K562 (cell line): ENCODE data around the gene NMB. TPM values are rescaled to one million over a fixed set of nuclear protein-coding genes. Genes with fewer than 3 reads are reported as not detected.

Source experiments
- ATAC-seq: fragments of 200-7000 bp; cut with Tn5 transposase; 3 replicates; pipeline ENCODE4 v1.9.1; 2020; ENCODE audit warnings: moderate library complexity
- BruUV-seq: library from RNA; stranded (reverse); fragments of 400-500 nt; replicated peaks from 2 replicates; lab custom pipeline; 2021; lab: Mats Ljungman, UMichigan
- CTCF ChIA-PET: fragments of 300-600 bp; formaldehyde crosslinking; extraction: SDS; loops from one replicate; lab custom pipeline; 2021; ENCODE audit warnings: low intra/inter-chr PET ratio; lab: Yijun Ruan, JAX
- POLR2A ChIA-PET: fragments of 300-600, 350-650 bp; sonication (Branson Sonifier 250); formaldehyde crosslinking; extraction: SDS; loops from one replicate; lab custom pipeline; 2021; ENCODE audit warnings: antibody characterized with exemption, inconsistent platforms; lab: Yijun Ruan, JAX
- DNase-seq, 4 experiments: peaks; one replicate each; pipeline versions ENCODE4 v3.0.0 to v3.0.0-alpha.2; 2011 to 2018; ENCODE audit warnings: low spot score in 3 of 4, mixed read lengths in 3 of 4; ENCODE audit errors: extremely low read depth in 1 of 4
- FAIRE-seq: peaks from 2 replicates; lab custom pipeline; 2011; peaks lifted over from hg19 to GRCh38; lab: Jason Lieb, UNC
- H2AFZ ChIP-seq: 2 replicates; pipeline ENCODE4 v1.6.0; 2011; ENCODE audit warnings: low read depth, low read length, control low read depth, inconsistent platforms
- H3K27ac ChIP-seq: fragments of 200-600 bp; 3 replicates; pipeline ENCODE4 v1.8.0; 2011; ENCODE audit warnings: low read depth, mild to moderate bottlenecking, control low read depth, inconsistent platforms, low read length, moderate library complexity, mixed read lengths; ENCODE audit errors: extremely low read depth
- H3K27me3 ChIP-seq, 2 experiments: fragments of 300-600 bp in 1 of 2; 2 replicates in 1 of 2; 3 replicates in 1 of 2; pipeline versions ENCODE4 v1.6.0 to v1.8.0; 2011; ENCODE audit warnings: inconsistent platforms in 2 of 2, low read length in 2 of 2, mild to moderate bottlenecking in 1 of 2, mixed read lengths in 1 of 2, moderate library complexity in 1 of 2; ENCODE audit not compliant: control insufficient read depth in 2 of 2, insufficient read depth in 2 of 2
- H3K36me3 ChIP-seq: fragments of 300-600 bp; 3 replicates; pipeline ENCODE4 v1.8.0; 2011; ENCODE audit warnings: mild to moderate bottlenecking, low read length, inconsistent platforms; ENCODE audit not compliant: control insufficient read depth, insufficient read depth
- H3K4me1 ChIP-seq, 2 experiments: fragments of 200-600 bp in 1 of 2; replicated peaks in 1 of 2; 2 replicates in 1 of 2; 3 replicates in 1 of 2; pipeline versions ENCODE4 v1.5.1 to v1.8.0; 2011; ENCODE audit warnings: inconsistent platforms in 2 of 2, low read length in 2 of 2, mild to moderate bottlenecking in 1 of 2, mixed read lengths in 1 of 2, moderate library complexity in 1 of 2; ENCODE audit not compliant: control insufficient read depth in 2 of 2, insufficient read depth in 2 of 2
- H3K4me2 ChIP-seq: 2 replicates; pipeline ENCODE4 v1.6.1; 2011; ENCODE audit warnings: low read length, control low read depth, inconsistent platforms, mixed read lengths; ENCODE audit not compliant: insufficient read depth
- H3K4me3 ChIP-seq: fragments of 200-600 bp; sonication (generic), shearing (Covaris generic); 2 replicates; pipeline ENCODE4 v1.5.1; 2016; ENCODE audit warnings: control low read depth, inconsistent platforms
- H3K79me2 ChIP-seq: fragments of 200-600 bp; 3 replicates; pipeline ENCODE4 v1.8.0; 2011; ENCODE audit warnings: low read length, inconsistent platforms; ENCODE audit not compliant: control insufficient read depth, insufficient read depth
- H3K9ac ChIP-seq, 2 experiments: 2 replicates each; pipeline versions ENCODE4 v1.6.0 to v1.6.1; 2011; ENCODE audit warnings: low read depth in 2 of 2, low read length in 2 of 2, control low read depth in 1 of 2, inconsistent platforms in 1 of 2, mild to moderate bottlenecking in 1 of 2, mixed read lengths in 1 of 2; ENCODE audit not compliant: insufficient read depth in 1 of 2
- H3K9me1 ChIP-seq: one replicate; pipeline ENCODE4 v1.6.0; 2011; ENCODE audit warnings: inconsistent platforms, mild to moderate bottlenecking, low read length, moderate library complexity; ENCODE audit not compliant: control insufficient read depth, insufficient read depth
- H3K9me3 ChIP-seq: replicated peaks from 2 replicates; pipeline ENCODE4 v1.5.1; 2011; ENCODE audit warnings: low read depth, low read length, inconsistent platforms; ENCODE audit not compliant: control insufficient read depth, insufficient read depth
- H4K20me1 ChIP-seq: replicated peaks from 2 replicates; pipeline ENCODE4 v1.6.1; 2011; ENCODE audit warnings: low read length, inconsistent platforms, mixed read lengths; ENCODE audit not compliant: control insufficient read depth, insufficient read depth
- BRD9 ChIP-seq: fragments of 450-650 bp; IDR thresholded peaks from 2 replicates; pipeline ENCODE4 v1.6.1; 2018; ENCODE audit warnings: low read depth; ENCODE audit not compliant: partially characterized antibody
- DNMT1 ChIP-seq: fragments of 450-650 bp; IDR thresholded peaks from 2 replicates; pipeline ENCODE4 v1.6.1; 2016; ENCODE audit warnings: antibody characterized with exemption, mild to moderate bottlenecking
- HDAC1 ChIP-seq, 2 experiments: fragments of 450-650 bp; IDR thresholded peaks; 2 replicates each; pipeline ENCODE4 v1.6.1; 2016 to 2017; ENCODE audit warnings: inconsistent platforms in 1 of 2, mild to moderate bottlenecking in 1 of 2, moderate library complexity in 1 of 2
- HDAC2 ChIP-seq: fragments of 450-650 bp; IDR thresholded peaks from 2 replicates; pipeline ENCODE4 v1.6.1; 2016; ENCODE audit warnings: mild to moderate bottlenecking
- HOXB6 ChIP-seq: fragments of 250-450 bp; sonication (Bioruptor Pico); IDR thresholded peaks from 2 replicates; pipeline ENCODE4 v1.5.1; 2022; ENCODE audit warnings: mild to moderate bottlenecking, borderline replicate concordance
- KDM1A ChIP-seq, 2 experiments: fragments of 450-650 bp; IDR thresholded peaks; 2 replicates each; pipeline ENCODE4 v1.6.1; 2016; ENCODE audit warnings: mild to moderate bottlenecking in 2 of 2
- KHSRP ChIP-seq: fragments of 450-650 bp; IDR thresholded peaks from 2 replicates; pipeline ENCODE4 v1.6.1; 2017
- MAFK ChIP-seq: IDR thresholded peaks from 2 replicates; pipeline ENCODE4 v1.6.1; 2011; ENCODE audit warnings: low read length, improper control_type of control experiment
- MTA3 ChIP-seq: fragments of 450-650 bp; formaldehyde crosslinking; IDR thresholded peaks from 2 replicates; pipeline ENCODE4 v1.6.1; 2017; ENCODE audit warnings: mild to moderate bottlenecking, borderline replicate concordance
- PHF21A ChIP-seq: fragments of 450-650 bp; IDR thresholded peaks from 2 replicates; pipeline ENCODE4 v1.6.1; 2017; ENCODE audit warnings: low read depth, borderline replicate concordance
- RAD21 ChIP-seq, 2 experiments: fragments of 250-450 bp in 1 of 2; fragments of 450-650 bp in 1 of 2; sonication (Bioruptor Pico) in 1 of 2; formaldehyde crosslinking in 1 of 2; IDR thresholded peaks in 1 of 2; conservative IDR thresholded peaks in 1 of 2; 2 replicates each; pipeline versions ENCODE4 v1.4.0 to v1.8.0; 2020 to 2022; ENCODE audit warnings: mild to moderate bottlenecking in 2 of 2, moderate library complexity in 1 of 2
- RCOR1 ChIP-seq, 2 experiments: IDR thresholded peaks; 2 replicates each; pipeline ENCODE4 v1.6.1; 2012; ENCODE audit warnings: low read depth in 2 of 2, low read length in 2 of 2, borderline replicate concordance in 1 of 2, improper control_type of control experiment in 1 of 2
- SMC3 ChIP-seq: conservative IDR thresholded peaks from 2 replicates; pipeline ENCODE4 v1.6.1; 2011; ENCODE audit warnings: low read depth, low read length, improper control_type of control experiment; ENCODE audit not compliant: insufficient read depth
- ZSCAN29 ChIP-seq: fragments of 450-650 bp; IDR thresholded peaks from 2 replicates; pipeline ENCODE4 v1.6.1; 2017
- WGBS: fragments of 100-300 bp; shearing (Covaris generic); methylation state at CpG from one replicate; pipeline ENCODE4 v1.1.6; 2016; ENCODE audit warnings: low coverage, mixed read lengths; ENCODE audit not compliant: insufficient coverage; ENCODE audit errors: missing lambda C conversion rate; 5-methylcytosine and 5-hydroxymethylcytosine counted together
- in situ Hi-C: fragments of 300-500 bp; cut with MboI; formaldehyde crosslinking; loops from 4 replicates; pipeline ENCODE4 v1.15.0; 2018; ENCODE audit warnings: inconsistent platforms, mixed read lengths
- intact Hi-C: fragments of 100-400 bp; cut with micrococcal nuclease; formaldehyde crosslinking; loops from 2 replicates; pipeline ENCODE4 v1.14.2; 2022
- polyA plus RNA-seq, 8 experiments: library from polyadenylated mRNA; depleted of rRNA in 4 of 8; stranded (reverse) in 5 of 8; unstranded in 3 of 8; fragments of >200 nt; fragmentation: Nextera tagmentation in 2 of 8; fragmentation: Illumina TruSeq in 1 of 8; extraction: Ambion mirVana in 2 of 8; extraction: Trizol in 1 of 8; gene quantifications; 2 replicates each; pipeline versions ENCODE4 v1.2.1 to v1.2.3, GENCODE V29; 2011 to 2014; ENCODE audit warnings: inconsistent platforms in 1 of 8, missing spikeins in 1 of 8
- total RNA-seq, 7 experiments: library from RNA; depleted of rRNA in 6 of 7; stranded (reverse); fragments of >200 nt in 6 of 7; fragmentation: Illumina TruSeq in 2 of 7; extraction: Trizol in 2 of 7; gene quantifications; 2 replicates each; pipeline versions ENCODE4 v1.2.1 to v1.2.3, GENCODE V29; 2011 to 2021; ENCODE audit warnings: low replicate concordance in 1 of 7
- TF ChIP-seq, protein P1 (sequence below), 3 experiments: IDR thresholded peaks in 2 of 3; conservative IDR thresholded peaks in 1 of 3; 2 replicates each; pipeline ENCODE4 v1.5.1; 2011 to 2012; ENCODE audit warnings: low read length in 3 of 3, mild to moderate bottlenecking in 3 of 3, control low read depth in 2 of 3, improper control_type of control experiment in 1 of 3, inconsistent platforms in 1 of 3, low read depth in 1 of 3, mixed read lengths in 1 of 3, moderate library complexity in 1 of 3; ENCODE audit not compliant: insufficient read depth in 2 of 3
- TF ChIP-seq, protein P2 (sequence below): fragments of 250-450 bp; sonication (Bioruptor Pico); IDR thresholded peaks from 2 replicates; pipeline ENCODE4 v1.5.0; 2020; ENCODE audit warnings: mild to moderate bottlenecking, borderline replicate concordance

NMB gene
- total and polyA plus RNA-seq, 9 of the 15 experiments (the other 6 are each of a cell fraction or from before 2014, with no cell fraction given) = 0.06 to 0.16 (median 0.09) TPM; not detected in 5

DNA sequence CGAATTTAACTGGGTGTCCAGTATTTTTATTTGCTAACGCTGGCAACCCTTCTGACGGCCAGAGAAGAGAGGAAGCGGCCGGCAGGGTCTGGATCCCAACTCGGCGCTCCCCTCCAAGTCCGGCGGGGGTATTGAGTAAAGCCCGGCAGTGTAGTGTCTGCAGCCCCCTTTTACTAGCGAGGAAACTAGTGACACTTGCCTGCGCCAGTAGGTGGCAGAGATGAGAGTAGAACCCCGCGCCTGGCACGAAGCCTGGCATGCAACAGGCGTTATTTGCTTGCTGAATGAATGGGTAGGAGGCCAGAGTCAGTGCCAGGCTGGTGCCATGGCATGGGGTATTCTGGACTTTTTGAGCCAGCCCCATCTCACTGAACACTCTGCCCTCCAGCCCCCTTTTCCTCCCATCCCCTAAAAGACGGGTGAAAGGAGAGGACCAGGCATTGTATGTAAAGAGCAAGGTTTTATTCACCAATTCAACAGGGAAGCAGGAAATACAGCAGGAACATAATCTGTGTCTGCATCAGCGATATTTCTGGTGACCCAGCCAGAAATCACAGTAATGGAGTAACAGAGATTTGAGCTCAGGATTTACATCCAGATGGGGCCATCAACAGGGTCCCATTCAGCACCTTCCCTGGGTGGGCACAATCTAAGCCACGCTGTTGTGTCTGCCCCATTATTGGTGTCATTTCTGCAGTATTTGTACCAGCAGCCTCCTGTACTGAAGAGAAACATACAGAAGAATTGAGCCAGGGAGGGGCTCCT lies 3.1 kb downstream of the NMB start:
- Histone ChIP-seq H3K36me3 (peaks cover 23% of the 10 kb centered on the region; the same call in 2 of the 3 replicates), H3K4me3 (peak overlapping the region; percentile 78), H3K9me1 (no peaks in the 10 kb centered on the region), H3K9me3 (no peaks in the 10 kb centered on the region), H3K4me2 (peak overlapping the region; percentile 86), H3K27me3 (no peaks in the 10 kb centered on the region), H3K4me1 (peaks cover 6 to 24% of the 10 kb centered on the region in 2 experiments; a peak in 3 of 5 replicates), H3K79me2 (peaks cover 17% of the 10 kb centered on the region), H4K20me1 (no peaks in the 10 kb centered on the region), H2AFZ (peak overlapping the region; percentile 95), H3K27ac (peak overlapping the region; percentile 72; the same call in 2 of the 3 replicates), H3K9ac (peak overlapping the region; percentile 85 to 97)
- POLR2A ChIA-PET = interaction anchor here (0.7 to 1.6 kb wide), 8 partner anchors 7 to 173 kb away, joined by 3 to 5 read pairs (median 3); no protein-coding TSS in a partner anchor
- WGBS = 8% methylated on average over 19 of the region's 19 CpGs
- FAIRE-seq = no peak
- in situ Hi-C loops = no loop called here
- DNase-seq = peak; percentile 27 to 60 (median 46)
- TSS peak; percentile 94 for BruUV-seq
- intact Hi-C loops = loop anchor here (2.0 kb wide), 1 partner anchor 166 kb away; no protein-coding TSS in a partner anchor
- peak; percentile 73 for ATAC-seq
- CTCF ChIA-PET = interaction anchor here (1.0 kb wide), 1 partner anchor 167 kb away, joined by 3 read pairs; no protein-coding TSS in a partner anchor
- TF ChIP-seq MTA3 (0 out of 2 replicates have a peak, but pooled peaks have one; percentile 29), BRD9 (no peak), DNMT1 (no peak), MAFK (no peak), HDAC2 (peak; percentile 76), ZSCAN29 (0 out of 2 replicates have a peak, but pooled peaks have one; percentile 0), HOXB6 (no peak), PHF21A (peak; percentile 92), KHSRP (no peak), RAD21 (CRISPR knock-in tag; conservative IDR thresholded peaks at IDR 0.05 in 1 of 2, IDR thresholded peaks at IDR 0.05 in 1 of 2) (peak; percentile 24 to 43; a peak in 2 of 4 replicates), SMC3 (peak; percentile 35), KDM1A (IDR thresholded peaks at IDR 0.05) (peak; percentile 95 to 97), RCOR1 (IDR thresholded peaks at IDR 0.05; ENCODE audit: borderline replicate concordance in 1 of 2, low read depth in 2 of 2, low read length in 2 of 2) (peak; percentile 54 to 79; a peak in 3 of 4 replicates), HDAC1 (IDR thresholded peaks at IDR 0.05) (peak in 1 of 2 experiments; percentile 67; a peak in 2 of 4 replicates)
- TF ChIP-seq, protein P1, sequence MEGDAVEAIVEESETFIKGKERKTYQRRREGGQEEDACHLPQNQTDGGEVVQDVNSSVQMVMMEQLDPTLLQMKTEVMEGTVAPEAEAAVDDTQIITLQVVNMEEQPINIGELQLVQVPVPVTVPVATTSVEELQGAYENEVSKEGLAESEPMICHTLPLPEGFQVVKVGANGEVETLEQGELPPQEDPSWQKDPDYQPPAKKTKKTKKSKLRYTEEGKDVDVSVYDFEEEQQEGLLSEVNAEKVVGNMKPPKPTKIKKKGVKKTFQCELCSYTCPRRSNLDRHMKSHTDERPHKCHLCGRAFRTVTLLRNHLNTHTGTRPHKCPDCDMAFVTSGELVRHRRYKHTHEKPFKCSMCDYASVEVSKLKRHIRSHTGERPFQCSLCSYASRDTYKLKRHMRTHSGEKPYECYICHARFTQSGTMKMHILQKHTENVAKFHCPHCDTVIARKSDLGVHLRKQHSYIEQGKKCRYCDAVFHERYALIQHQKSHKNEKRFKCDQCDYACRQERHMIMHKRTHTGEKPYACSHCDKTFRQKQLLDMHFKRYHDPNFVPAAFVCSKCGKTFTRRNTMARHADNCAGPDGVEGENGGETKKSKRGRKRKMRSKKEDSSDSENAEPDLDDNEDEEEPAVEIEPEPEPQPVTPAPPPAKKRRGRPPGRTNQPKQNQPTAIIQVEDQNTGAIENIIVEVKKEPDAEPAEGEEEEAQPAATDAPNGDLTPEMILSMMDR (IDR thresholded peaks at IDR 0.05 in 2 of 3, conservative IDR thresholded peaks at IDR 0.05 in 1 of 3; ENCODE audit: insufficient read depth in 2 of 3, low read depth in 1 of 3, low read length in 3 of 3) = peak; percentile 50 to 56 (median 54)
- TF ChIP-seq, protein P2, sequence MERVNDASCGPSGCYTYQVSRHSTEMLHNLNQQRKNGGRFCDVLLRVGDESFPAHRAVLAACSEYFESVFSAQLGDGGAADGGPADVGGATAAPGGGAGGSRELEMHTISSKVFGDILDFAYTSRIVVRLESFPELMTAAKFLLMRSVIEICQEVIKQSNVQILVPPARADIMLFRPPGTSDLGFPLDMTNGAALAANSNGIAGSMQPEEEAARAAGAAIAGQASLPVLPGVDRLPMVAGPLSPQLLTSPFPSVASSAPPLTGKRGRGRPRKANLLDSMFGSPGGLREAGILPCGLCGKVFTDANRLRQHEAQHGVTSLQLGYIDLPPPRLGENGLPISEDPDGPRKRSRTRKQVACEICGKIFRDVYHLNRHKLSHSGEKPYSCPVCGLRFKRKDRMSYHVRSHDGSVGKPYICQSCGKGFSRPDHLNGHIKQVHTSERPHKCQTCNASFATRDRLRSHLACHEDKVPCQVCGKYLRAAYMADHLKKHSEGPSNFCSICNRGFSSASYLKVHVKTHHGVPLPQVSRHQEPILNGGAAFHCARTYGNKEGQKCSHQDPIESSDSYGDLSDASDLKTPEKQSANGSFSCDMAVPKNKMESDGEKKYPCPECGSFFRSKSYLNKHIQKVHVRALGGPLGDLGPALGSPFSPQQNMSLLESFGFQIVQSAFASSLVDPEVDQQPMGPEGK (CRISPR knock-in tag) = 0 out of 2 replicates have a peak, but pooled peaks have one; percentile 0
